Skeletal muscle tissue (tissue), 4 donors: Measurements from ENCODE around the gene ATP6V1C2. TPM values are rescaled to one million over a fixed set of nuclear protein-coding genes. Genes with fewer than 3 reads are reported as not detected.

ENCODE experiments used
- H3K27ac ChIP-seq: one replicate; pipeline ENCODE4 v1.7.0; 2013; ENCODE audit warnings: mild to moderate bottlenecking, low read depth, low read length, inconsistent platforms
- H3K27me3 ChIP-seq, 3 donors: one replicate each; pipeline ENCODE4 v1.7.0; 2013; ENCODE audit warnings: low read length in 3 of 3; ENCODE audit not compliant: control insufficient read depth in 3 of 3, insufficient read depth in 3 of 3
- H3K36me3 ChIP-seq, 3 donors: one replicate each; pipeline ENCODE4 v1.7.0; 2013; ENCODE audit warnings: low read length in 3 of 3; ENCODE audit not compliant: control insufficient read depth in 3 of 3, insufficient read depth in 3 of 3
- H3K4me1 ChIP-seq, 3 donors: one replicate each; pipeline ENCODE4 v1.7.0; 2013; ENCODE audit warnings: low read length in 3 of 3, mild to moderate bottlenecking in 3 of 3; ENCODE audit not compliant: control insufficient read depth in 3 of 3, insufficient read depth in 3 of 3
- H3K4me3 ChIP-seq, 3 donors: one replicate each; pipeline ENCODE4 v1.7.0; 2013; ENCODE audit warnings: low read length in 3 of 3
- H3K9ac ChIP-seq, 3 donors: one replicate each; pipeline ENCODE4 v1.7.0; 2013; ENCODE audit warnings: low read length in 3 of 3, mild to moderate bottlenecking in 3 of 3, moderate library complexity in 2 of 3, low read depth in 1 of 3
- H3K9me3 ChIP-seq, 3 donors: one replicate each; pipeline ENCODE4 v1.7.0; 2013; ENCODE audit warnings: low read length in 3 of 3; ENCODE audit not compliant: control insufficient read depth in 3 of 3
- total RNA-seq: library from RNA; depleted of rRNA; stranded (reverse); fragments of >200 nt; gene quantifications from one replicate; pipeline ENCODE4 v1.2.3, GENCODE V29; 2014
- donor health status: Osteomylitis.

Gene ATP6V1C2
- total RNA-seq, 1 donor from 2014 or later = under 0.01 TPM

DNA sequence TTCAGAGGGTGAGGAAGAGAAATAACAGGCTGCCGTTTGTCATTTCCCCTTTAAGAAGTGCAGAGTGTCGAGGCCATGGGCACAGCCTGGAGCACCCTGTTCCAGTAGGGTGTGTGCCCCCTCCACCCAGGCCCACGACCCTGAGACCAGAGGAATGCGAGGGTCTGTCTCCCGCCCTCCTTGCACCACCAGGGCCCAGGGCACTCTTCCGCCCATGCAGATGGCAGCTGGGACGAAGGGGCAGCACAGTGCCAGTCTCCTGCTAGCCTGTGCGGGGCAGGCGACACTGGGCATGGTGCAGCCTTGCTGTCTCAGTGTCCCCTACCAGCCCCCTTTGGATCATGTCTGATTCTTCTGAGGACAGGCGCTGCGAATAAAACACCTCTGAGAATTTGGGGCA is 106.9 kb downstream of the ATP6V1C2 start:
- Histone ChIP-seq H3K4me3 (no peak overlapping the region), H3K27me3 (peaks cover 18 to 45% (median 38%) of the 10 kb centered on the region in 3 donors), H3K4me1 (peaks cover 0 to 3% (median 0%) of the 10 kb centered on the region in 3 donors), H3K27ac (no peak overlapping the region), H3K36me3 (no peaks in the 10 kb centered on the region), H3K9me3 (no peaks in the 10 kb centered on the region), H3K9ac (no peak overlapping the region)

DNA sequence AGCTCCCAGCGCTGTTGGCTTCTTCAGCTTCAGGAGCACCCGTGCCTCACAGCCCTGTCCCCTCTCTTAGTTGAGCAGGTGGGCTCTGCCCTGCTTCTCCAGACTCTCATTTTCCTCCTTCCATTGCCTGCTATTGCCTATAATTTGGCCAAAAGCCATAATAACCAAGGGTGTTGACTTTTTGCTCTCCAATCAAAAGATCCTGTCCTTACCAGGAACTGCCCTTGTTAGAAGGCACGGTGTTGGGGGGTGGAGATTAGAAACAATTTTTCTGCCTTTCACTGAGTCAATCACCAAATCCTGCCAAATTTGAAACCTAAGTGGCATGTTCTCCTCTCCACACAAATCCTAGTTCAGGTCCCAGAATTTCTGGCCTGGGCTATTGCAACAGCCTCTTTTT is 107.9 kb downstream of the ATP6V1C2 start:
- Histone ChIP-seq H3K27me3 (peaks cover 18 to 39% (median 38%) of the 10 kb centered on the region in 3 donors), H3K4me1 (peaks cover 0 to 3% (median 0%) of the 10 kb centered on the region in 3 donors), H3K36me3 (no peaks in the 10 kb centered on the region), H3K9ac (no peak overlapping the region), H3K9me3 (no peaks in the 10 kb centered on the region), H3K4me3 (no peak overlapping the region), H3K27ac (no peak overlapping the region)

DNA sequence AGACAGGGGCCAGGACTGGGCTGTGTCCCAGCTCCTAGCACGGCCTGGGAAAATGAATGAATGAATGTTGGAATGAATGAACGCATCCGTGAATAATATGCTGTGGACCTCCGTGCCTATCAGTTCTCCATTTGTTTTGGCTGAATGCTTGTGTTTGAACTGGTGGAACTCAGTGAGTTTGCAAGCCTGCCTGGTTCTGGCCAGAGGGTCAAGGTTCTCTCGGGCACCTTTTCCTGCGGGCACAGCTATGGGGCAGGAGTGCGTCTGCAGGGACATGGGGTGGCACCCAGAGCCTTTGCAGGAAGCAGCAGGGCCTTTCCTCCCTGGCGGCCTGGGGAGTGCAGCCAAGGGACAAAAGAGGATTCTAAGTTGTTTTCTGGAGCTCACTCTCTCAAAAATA is 108.8 kb downstream of the ATP6V1C2 start:
- Histone ChIP-seq H3K27me3 (peaks cover 18 to 38% (median 38%) of the 10 kb centered on the region in 3 donors), H3K27ac (no peak overlapping the region), H3K36me3 (no peaks in the 10 kb centered on the region), H3K4me3 (no peak overlapping the region), H3K4me1 (peaks cover 0 to 3% (median 0%) of the 10 kb centered on the region in 3 donors), H3K9me3 (no peaks in the 10 kb centered on the region), H3K9ac (no peak overlapping the region)

DNA sequence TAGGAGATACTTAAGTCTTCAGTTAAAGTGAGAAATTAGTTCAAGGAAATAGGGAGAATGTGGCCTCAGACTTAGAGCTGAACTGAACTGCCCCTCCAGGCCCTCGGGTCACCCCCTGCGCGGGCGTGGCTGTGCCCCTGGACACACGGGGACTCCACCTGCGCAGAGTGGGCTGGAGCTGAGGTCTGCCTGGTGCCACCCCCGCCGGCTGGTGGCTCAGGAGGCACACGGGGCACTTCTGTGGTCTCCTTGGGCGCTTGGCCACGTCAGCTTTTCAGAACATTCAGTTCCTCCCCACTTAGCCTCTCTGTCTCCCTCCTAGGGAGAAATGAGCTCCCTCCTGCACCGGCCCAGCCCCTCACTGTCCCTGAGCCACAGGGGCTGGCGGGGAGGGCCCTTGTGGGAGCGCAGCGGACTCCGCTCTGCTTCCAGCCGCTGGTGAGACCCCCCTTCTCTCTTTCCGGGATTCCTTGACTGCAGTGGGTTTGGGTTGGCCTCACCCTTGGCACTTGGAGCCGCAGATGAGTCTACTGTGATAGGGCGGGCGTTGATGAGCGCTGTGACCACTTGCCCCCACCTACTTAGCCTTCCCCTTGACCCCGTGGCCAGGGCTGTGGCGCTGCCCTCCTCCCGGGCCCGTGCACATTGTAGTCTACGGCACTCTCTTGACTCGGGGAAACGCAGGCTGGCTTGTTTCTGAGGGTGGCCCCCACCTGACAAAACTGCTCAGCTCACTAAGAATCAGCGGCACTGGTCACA is 109.4 kb downstream of the ATP6V1C2 start:
- Histone ChIP-seq H3K27me3 (peaks cover 18 to 38% (median 38%) of the 10 kb centered on the region in 3 donors), H3K4me1 (peaks cover 0 to 5% (median 0%) of the 10 kb centered on the region in 3 donors), H3K9ac (no peak overlapping the region)

DNA sequence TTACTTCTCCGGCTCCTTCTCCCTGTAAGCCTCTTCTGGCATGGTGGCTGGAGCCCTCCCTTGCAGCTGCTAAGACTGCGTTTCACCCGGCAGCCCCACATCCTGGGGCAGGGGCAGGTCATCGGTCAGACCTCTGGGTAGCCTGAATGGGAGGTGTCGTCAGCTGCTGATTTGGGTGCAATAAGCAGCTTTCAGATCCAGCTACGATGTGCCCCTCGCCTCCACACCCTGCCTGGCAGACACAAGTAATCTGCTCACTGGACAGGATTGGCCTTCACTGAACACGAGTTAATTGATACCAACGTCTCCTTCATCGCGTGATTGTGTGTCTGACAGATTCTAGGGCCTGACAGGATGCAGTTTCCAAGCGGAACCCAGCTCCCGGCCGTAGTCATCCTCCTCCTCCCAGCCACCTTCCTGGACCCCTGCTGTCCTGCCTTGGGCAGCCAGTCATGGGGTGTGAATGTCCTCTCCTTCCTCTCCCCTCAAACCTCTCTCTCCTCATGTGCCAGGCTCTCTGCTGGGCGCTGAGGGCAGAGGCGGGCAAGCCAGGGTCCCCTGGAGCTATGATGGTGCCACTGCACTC is 110.1 kb downstream of the ATP6V1C2 start:
- no peak overlapping the region for H3K4me3 ChIP-seq
- no peaks in the 10 kb centered on the region for H3K36me3 ChIP-seq
- H3K9me3 ChIP-seq = no peaks in the 10 kb centered on the region
- H3K27me3 ChIP-seq = peaks cover 18 to 38% (median 37%) of the 10 kb centered on the region in 3 donors
- peaks cover 0 to 5% (median 0%) of the 10 kb centered on the region in 3 donors for H3K4me1 ChIP-seq
- H3K27ac ChIP-seq = no peak overlapping the region
- no peak overlapping the region for H3K9ac ChIP-seq

More for the DNA sequence above, 109.4 kb downstream of the ATP6V1C2 start:
- Histone ChIP-seq H3K4me3 (no peak overlapping the region), H3K9me3 (no peaks in the 10 kb centered on the region), H3K36me3 (no peaks in the 10 kb centered on the region), H3K27ac (no peak overlapping the region)

DNA sequence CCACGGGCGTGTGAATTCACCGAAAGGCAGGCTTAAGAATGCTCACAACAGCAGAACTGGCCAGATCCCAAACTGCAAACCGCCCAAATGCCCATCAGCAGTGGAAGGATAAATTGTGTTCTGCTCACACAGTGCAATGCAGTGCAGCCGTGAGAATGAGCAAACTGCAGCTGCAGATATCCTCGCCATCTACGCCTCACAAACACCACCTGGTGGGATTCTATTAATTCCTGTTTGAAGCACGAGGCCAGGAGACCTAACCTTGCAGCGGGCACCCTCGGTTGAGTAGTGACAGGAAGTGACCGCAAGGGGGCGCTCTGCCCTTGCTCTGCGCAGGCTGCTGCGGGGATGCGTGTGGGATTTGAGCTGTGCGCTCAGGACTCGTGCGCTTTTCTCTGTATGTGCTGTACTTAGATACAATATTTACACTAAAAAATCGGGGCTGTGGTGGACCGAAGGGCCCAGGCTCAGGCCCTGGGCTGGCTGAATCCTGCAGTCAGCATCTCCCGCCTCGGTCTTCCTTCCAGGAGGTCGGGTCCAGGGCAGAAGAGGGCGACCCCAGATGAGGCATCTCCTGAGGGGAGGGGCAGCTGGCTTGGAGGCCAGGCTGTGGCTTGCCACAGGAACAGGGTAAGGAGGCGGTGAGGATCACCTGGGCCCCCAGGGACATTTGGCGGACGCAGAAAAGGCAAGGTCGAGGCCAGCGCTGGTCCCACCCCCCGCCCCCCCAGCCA is 110.9 kb downstream of the ATP6V1C2 start:
- Histone ChIP-seq H3K9ac (no peak overlapping the region), H3K27ac (no peak overlapping the region), H3K4me3 (peak overlapping the region in 1 of 3 donors; percentile 22), H3K36me3 (no peaks in the 10 kb centered on the region), H3K9me3 (no peaks in the 10 kb centered on the region), H3K4me1 (peaks cover 0 to 5% (median 0%) of the 10 kb centered on the region in 3 donors), H3K27me3 (peaks cover 18 to 38% (median 36%) of the 10 kb centered on the region in 3 donors)

DNA sequence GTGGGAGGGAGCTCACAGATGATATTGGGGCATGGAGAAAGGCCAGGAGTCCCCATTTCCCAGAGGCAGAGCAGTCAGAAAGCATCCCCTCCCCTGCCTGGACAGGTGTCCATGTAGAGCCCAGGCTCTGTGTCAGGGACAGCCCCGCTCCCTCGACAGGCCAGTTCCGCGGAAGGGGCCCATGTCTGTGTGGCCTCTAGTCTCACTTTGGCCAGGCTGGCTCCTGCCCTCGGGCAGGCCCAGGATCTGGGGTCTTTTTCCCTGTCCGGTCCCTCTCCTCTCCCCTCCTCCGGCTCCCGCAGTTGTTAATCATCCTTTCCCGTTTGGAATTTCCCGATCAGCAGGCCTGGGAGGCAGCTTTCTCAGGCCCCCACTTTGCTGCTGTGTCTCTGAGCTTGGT is 111.6 kb downstream of the ATP6V1C2 start:
- Histone ChIP-seq H3K9ac (no peak overlapping the region), H3K36me3 (no peaks in the 10 kb centered on the region), H3K27ac (no peak overlapping the region), H3K9me3 (no peaks in the 10 kb centered on the region), H3K4me3 (no peak overlapping the region), H3K27me3 (peaks cover 18 to 42% (median 36%) of the 10 kb centered on the region in 3 donors), H3K4me1 (peaks cover 0 to 5% (median 0%) of the 10 kb centered on the region in 3 donors)

DNA sequence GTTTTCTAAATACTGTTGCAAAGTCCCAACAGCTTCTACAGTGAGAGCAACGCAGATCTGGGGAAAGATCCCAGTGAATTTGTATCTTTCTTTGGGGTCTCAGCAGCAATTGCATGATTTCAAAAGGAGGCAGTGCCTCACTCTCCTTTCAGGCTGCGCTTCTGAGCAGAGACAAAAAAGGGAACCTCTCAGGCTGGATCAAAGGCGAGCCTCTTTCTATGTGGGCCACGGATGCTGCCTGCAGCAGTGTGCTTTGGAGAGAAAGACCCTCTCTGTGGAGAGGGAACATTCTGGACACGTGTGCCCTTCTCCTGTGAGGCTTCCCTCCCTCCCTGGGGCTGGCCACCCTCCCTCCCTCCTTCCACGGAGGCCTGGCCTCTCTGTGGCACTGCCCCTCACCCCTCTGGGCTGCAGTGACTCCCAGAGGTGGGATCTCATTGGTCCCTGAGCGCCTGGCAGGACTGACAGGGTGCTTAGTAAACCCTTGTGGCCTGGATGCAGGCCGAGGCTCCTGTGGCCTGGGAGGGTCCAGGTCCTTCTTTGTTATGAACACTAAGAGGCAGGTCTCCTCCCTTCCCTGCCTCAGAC is 112.7 kb downstream of the ATP6V1C2 start:
- Histone ChIP-seq H3K9ac (no peak overlapping the region), H3K27me3 (peaks cover 14 to 42% (median 35%) of the 10 kb centered on the region in 3 donors)

More for the DNA sequence above, 112.7 kb downstream of the ATP6V1C2 start:
- no peak overlapping the region for H3K4me3 ChIP-seq
- H3K36me3 ChIP-seq = no peaks in the 10 kb centered on the region
- peaks cover 0 to 5% (median 0%) of the 10 kb centered on the region in 3 donors for H3K4me1 ChIP-seq
- no peaks in the 10 kb centered on the region for H3K9me3 ChIP-seq
- H3K27ac ChIP-seq = no peak overlapping the region
